NCI-H1694 treated with DMSO at 0.1 percent for 48 hours (cell line): Measurements from ENCODE around the gene PILRB.

Experiments used
- DNase-seq: peaks from one replicate; lab custom pipeline; 2025; lab: John Stamatoyannopoulos, UW

Gene PILRB

DNA sequence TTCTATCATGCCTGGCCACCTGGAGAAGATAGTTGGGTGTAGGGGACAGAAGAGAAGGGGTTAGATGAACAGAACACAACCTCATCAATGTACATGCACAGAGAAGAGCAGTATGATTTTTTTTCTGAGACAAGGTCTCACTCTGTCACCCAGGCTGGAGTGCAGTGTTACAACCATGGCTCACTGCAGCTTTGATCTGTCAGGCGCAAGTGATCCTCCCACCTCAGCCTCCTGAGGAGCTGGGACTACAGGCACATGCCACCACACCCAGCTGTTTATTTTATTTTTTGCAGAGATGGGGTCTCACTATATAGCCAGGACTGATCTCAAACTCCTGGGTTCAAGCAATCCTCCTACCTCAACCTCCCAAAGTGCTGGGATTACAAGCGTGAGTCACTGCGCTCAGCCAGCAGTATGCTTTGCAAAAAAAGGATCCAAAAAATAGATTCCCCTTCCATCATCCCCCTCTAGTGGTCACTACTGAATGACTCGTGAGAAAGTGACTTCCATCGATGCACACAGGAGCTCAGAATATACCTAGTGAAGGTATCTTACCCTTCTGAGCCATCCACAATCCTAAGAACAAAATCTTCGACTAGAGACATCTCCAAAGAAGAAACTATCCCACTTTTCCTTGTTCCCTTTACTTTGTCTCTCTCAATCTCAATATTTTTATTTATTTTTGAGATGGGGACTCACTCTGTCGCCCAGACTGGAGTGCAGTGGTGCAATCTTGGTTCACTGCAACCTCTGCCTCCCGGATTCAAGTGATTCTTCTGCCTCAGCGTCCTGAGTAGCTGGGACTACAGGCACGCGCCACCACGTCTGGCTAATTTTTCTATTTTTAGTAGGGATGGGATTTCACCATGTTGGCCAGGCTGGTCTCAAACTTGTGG, 49.6 kb downstream of the PILRB start:
- DNase-seq, result peak; percentile 57

DNA sequence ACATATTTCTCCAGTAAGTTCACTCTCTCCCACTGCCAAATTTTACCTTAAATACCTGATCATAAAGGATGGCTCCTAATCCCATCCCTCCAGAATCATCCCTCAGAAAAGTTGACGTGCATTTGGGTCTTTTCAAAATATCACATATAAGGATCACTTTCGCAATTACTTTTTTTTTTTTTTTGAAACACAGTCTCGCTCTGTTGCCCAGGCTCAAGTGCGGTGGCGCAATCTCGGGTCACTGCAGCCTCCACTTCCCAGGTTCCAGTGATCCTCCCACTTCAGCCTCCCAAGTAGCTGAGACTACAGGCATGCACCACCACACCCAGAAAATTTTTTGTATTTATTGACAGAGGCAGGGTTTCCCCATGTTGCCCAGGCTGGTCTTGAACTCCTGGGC, 53.2 kb downstream of the PILRB start:
- DNase-seq, result no peak

DNA sequence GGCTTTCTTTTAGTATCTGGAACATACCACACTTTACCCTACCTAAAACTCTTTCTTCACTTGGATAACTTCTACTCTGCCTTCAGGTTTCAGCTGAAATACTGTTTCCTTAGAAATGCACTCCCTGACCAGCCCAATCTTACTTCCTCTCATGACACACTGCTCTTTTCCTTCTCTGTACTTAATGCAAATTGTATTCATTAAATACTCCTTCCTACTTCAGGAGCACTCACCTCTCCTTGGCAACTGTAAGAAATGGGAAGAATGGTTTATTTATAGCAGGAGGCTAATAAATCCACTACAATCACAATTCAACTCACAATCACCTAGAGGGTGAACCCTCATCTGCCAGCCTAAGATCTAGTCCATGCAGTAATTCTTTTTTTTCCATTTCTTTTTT, 55.4 kb downstream of the PILRB start:
- no peak for DNase-seq

DNA sequence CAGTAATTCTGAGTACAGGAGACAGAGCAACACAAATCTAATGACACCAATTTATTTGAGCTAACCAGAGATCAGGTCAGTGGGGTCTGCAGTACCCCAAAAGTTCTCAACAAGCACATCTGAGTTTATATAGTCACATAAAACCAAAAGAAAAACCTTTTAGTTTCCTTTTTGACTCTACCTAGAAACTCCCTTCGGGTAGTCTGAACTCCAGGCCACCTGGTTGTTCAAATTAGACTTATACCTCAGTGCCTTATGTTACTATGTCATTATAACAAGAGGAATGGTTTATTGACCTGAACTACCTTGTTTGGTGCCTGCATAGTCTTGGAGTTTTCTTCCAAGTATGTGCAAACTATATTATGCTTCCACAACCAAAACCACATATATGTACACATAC, 56.0 kb downstream of the PILRB start:
- no peak for DNase-seq

DNA sequence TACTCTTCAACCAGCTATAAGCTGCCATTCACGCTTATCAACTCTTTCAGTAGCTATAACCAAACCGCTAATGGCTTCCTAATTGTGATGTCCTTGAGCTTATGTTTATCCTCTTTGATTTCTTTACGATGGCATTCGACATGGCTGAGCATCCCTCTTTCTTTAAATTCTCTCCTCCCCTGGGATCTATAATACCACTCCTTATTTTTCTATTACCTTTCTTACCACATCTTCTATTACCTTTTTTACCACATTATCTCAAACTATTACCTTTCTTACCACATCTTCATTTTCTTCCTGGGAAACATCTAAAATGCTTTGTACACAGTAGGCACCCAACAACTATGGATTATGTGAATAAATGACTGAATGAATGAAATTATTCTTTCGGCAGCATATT, 57.5 kb downstream of the PILRB start:
- DNase-seq, result no peak
